Measurements from ENCODE around the gene EVC. TPM values are rescaled to one million over a fixed set of nuclear protein-coding genes. Genes with fewer than 3 reads are reported as not detected.

The EVC gene
- polyA plus RNA-seq, 3 donors = 36.2 to 41.3 (median 40.6) TPM

- DNase-seq (ENCODE audit: low read depth in 3 of 3, low spot score in 2 of 3) = no peak
Measured at GRCh38 chr4:5783486-5783885, 72.5 kb downstream of the EVC start.

- no peak for DNase-seq (ENCODE audit: low read depth in 3 of 3, low spot score in 2 of 3)
Measured at GRCh38 chr4:5784021-5784420, 73.0 kb downstream of the EVC start.

- no peak for DNase-seq (ENCODE audit: low read depth in 3 of 3, low spot score in 2 of 3)
Measured at GRCh38 chr4:5784960-5785611, 74.1 kb downstream of the EVC start.

GRCh38 chr4:5785806-5786680 is 75.0 kb downstream of the EVC start:
- DNase-seq (ENCODE audit: low read depth in 3 of 3, low spot score in 2 of 3) = no peak

GRCh38 chr4:5787311-5787710 is 76.3 kb downstream of the EVC start:
- DNase-seq (ENCODE audit: low read depth in 3 of 3, low spot score in 2 of 3) = no peak

DNA sequence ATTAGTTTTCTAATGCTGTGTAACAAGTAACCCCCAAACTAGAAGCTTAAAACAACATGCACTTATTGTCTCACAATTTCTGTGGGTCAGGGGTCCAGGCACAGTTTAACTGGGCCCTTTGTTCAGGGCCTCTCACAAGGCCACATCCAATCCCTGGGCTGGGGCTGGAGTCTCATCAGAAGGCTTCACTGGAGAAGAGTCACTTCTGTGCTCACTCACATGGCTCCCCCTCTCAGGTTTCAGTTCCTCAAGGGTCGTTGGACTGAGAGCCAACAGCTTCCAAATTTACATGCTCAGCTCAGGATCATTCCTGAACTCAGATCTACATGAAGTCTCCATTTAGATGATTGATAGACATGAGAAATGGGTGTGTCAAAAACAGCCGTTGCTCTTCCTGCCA is 77.1 kb downstream of the EVC start:
- no peak for DNase-seq (ENCODE audit: low read depth in 3 of 3, low spot score in 2 of 3)

- no peak for DNase-seq (ENCODE audit: low read depth in 3 of 3, low spot score in 2 of 3)
Measured at GRCh38 chr4:5789141-5789540, 78.1 kb downstream of the EVC start.

- no peak for DNase-seq (ENCODE audit: low read depth in 3 of 3, low spot score in 2 of 3)
Measured at GRCh38 chr4:5790546-5790857, 79.5 kb downstream of the EVC start.

DNA sequence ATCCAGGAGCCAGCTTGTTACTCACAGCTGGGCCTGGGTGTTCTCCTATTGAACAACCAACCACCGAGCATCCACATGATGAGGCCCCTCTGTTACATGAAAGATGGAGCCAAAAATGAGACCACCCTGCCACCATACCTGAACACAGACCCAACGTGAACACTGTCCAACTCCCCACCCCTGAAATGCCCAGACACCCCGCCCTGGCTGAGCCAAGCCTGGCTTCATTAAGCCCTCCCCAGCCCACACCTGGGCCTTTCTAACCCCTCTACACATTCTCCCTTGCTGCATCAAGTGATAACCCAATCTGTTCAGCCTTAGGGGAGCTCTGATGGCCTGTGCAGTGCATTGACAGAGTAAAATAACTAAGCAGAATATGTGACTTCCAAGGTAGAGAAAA is 80.7 kb downstream of the EVC start:
- DNase-seq (ENCODE audit: low read depth in 3 of 3, low spot score in 2 of 3) = no peak

DNA sequence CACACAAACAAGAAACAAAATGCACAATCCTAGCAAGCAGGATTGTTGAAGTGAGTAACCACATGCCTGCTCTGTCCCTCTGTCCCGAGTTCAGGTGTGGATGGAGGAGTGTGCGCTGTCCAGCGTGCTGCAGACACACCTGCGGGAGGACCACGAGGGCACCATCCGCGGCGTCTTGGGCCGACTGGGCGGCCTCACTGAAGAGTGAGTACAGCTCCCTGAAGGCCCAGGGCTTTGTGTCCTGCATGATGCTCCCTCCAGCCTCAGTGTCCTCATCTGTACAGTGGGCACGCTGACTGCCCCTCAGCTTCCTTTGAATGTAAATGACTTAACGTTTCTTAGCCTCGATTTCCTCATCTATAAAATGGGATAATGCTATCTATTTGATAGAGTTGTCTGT is 82.5 kb downstream of the EVC start:
- no peak for DNase-seq (ENCODE audit: low read depth in 3 of 3, low spot score in 2 of 3)

- no peak for DNase-seq (ENCODE audit: low read depth in 3 of 3, low spot score in 2 of 3)
Measured at GRCh38 chr4:5795580-5795979, 84.6 kb downstream of the EVC start.

- DNase-seq (ENCODE audit: low read depth in 3 of 3, low spot score in 2 of 3) = no peak
Measured at GRCh38 chr4:5796976-5797375, 86.0 kb downstream of the EVC start.

DNA sequence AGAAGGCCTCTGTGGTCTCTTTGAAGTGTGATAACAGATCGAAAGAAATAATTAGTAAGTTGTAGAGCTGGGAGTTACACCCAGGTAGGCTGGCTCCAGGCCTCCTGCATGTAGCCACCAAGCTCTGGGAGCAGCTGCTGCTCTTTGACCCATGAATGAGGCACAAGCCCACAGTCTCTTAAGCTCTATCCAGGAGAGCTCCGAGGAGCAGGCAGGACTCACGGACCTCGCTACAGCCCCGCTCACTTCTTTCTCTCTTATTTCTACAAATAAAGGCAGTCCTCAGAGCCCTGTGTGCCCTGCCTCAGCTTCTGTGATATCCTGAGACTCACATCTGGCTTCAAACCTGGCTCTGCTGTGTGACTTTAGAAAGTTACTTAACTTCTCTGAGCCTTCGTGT is 86.9 kb downstream of the EVC start:
- no peak for DNase-seq (ENCODE audit: low read depth in 3 of 3, low spot score in 2 of 3)

DNA sequence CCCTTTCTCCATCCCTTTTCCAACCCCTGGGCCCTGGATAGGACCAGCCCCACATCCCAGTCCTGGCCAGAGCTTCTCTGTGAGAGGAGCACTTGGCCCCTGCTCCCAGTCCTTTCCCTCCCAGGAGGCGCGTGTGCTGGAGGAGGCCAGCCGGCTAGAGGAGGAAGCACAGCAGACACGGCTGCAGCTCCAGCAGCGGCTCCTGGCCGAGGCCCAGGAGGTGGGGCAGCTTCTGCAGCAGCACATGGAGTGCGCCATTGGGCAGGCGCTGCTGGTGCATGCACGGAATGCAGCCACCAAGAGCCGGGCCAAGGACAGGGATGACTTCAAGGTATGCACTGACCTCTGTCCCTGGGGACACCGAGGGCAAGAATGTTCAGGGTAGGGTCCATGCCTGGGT is 87.5 kb downstream of the EVC start:
- no peak for DNase-seq (ENCODE audit: low read depth in 3 of 3, low spot score in 2 of 3)

GRCh38 chr4:5798946-5799345 is 87.9 kb downstream of the EVC start:
- no peak for DNase-seq (ENCODE audit: low read depth in 3 of 3, low spot score in 2 of 3)

DNA sequence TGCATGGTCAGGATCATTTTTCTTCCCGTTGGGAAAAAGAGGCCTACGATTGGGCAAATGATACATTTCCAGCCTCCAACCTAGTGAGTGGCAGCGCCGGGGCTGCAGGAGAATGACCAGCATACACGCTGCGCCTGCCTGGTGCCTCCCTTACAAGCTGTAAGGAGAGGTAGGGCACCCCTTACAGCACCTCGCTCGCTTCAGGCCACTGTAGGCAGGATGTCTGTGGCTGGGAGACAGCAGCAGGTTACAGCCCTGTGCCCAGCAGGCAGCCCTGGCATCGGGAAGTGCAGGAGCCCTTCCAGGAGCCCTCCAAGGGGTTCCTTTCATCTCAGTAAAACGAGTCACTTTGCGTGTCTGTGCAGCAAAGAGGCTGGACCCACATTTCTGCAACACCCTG is 88.4 kb downstream of the EVC start:
- no peak for DNase-seq (ENCODE audit: low read depth in 3 of 3, low spot score in 2 of 3)

DNA sequence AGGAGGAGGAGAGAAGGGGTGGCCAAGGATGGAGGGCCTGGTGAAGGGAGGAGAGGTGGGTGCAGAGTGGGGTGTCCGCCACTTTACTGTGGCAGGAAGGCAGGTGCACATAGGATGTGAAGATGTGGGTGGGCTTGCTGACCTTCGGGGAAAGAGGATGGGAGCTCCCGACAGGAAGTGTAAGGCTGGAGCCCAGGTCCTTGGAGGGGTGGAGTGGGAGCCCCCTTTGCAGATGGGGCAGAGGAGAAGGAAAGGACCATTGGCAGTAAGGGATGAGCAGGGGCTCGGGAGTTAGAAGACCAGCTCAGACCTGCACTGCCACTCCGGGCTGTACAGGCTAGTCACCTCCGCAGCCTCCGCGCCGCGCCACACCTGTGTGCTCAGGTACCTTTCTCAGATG is 89.5 kb downstream of the EVC start:
- DNase-seq (ENCODE audit: low read depth in 3 of 3, low spot score in 2 of 3) = no peak

DNA sequence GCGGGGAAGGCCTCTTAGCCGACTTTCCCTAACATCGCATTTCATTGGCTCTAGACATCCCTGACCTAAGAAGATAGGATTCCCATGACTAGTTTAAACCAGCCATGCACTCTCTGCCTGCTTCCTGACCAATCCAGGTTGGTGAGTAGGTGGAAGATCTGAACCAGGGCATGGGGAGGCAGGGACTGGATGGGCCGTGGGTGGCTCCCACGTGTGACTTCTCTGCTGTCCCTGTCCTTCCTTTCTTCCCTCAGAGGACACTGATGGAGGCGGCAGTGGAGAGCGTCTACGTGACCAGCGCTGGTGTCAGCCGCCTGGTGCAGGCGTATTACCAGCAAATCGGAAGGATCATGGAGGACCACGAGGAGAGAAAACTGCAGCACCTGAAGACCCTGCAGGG is 90.7 kb downstream of the EVC start:
- DNase-seq (ENCODE audit: low read depth in 3 of 3, low spot score in 2 of 3) = no peak

- DNase-seq (ENCODE audit: low read depth in 3 of 3, low spot score in 2 of 3) = no peak
Measured at GRCh38 chr4:5802565-5802964, 91.6 kb downstream of the EVC start.

DNA sequence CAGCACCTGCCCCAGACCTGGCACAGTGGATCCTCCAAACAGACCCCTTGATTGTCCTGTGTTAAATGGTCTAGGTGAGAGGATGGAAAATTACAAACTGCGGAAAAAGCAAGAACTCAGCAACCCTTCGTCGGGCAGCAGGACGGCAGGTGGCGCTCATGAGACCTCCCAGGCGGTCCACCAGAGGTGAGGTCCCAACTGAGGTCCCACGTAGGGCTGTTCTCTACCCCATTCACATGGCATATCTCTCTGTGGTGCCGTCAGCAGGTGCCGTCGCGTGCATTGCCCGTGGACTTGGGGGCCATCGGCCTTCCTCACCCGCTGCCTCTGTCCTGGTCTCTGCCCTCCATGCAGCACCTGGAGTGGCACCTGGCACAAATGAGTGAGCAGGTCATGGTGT is 93.7 kb downstream of the EVC start:
- DNase-seq (ENCODE audit: low read depth in 3 of 3, low spot score in 2 of 3) = no peak

GRCh38 chr4:5805270-5805669 is 94.3 kb downstream of the EVC start:
- DNase-seq (ENCODE audit: low read depth in 3 of 3, low spot score in 2 of 3) = no peak

DNA sequence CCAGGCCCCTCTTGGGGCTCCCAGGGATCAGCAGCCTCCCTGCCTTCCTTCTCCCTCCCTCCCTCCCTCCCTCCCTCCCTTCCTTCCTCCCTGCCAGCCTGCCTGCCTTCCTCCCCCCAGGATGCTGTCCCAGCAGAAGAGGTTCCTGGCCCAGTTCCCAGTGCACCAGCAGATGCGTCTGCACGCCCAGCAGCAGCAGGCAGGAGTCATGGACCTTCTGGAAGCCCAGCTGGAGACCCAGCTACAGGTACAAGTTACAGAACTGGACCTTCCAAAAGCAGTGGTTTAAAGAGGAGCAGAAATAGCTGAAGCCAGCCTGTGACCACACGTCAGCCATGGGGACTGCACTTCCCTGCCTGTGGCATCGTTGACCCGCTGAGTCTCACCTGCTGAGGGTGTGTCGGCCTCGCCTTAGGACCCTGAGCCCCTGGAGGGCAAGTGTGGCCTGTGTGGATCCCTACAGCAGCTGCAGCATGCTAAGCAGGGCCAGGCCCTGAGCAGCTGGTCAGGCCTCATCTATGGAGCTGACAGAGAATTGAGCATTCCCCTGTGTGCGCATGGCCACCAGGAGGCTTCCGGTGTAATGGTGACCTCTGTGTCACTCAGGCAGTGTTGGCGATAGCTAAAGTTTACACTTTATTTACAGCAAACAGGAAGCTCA is 97.2 kb downstream of the EVC start:
- DNase-seq (ENCODE audit: low read depth in 3 of 3, low spot score in 2 of 3) = no peak

All from right renal cortex interstitium (tissue), 3 donors.